ENCODE results near the gene PID1.

The PID1 gene

GRCh38 chr2:229257985-229258384, 13.1 kb downstream of the PID1 start:
- DNase-seq = no peak

GRCh38 chr2:229256376-229256775, 14.7 kb downstream of the PID1 start:
- no peak for DNase-seq

- DNase-seq = no peak
Measured at GRCh38 chr2:229254206-229254605, 16.9 kb downstream of the PID1 start.

GRCh38 chr2:229252996-229253395, 18.1 kb downstream of the PID1 start:
- no peak for DNase-seq

GRCh38 chr2:229252280-229252679, 18.8 kb downstream of the PID1 start:
- no peak for DNase-seq

GRCh38 chr2:229249536-229249935, 21.6 kb downstream of the PID1 start:
- no peak for DNase-seq

GRCh38 chr2:229246334-229246733, 24.8 kb downstream of the PID1 start:
- DNase-seq = no peak

- DNase-seq = no peak
Measured at GRCh38 chr2:229244975-229245374, 26.1 kb downstream of the PID1 start.

GRCh38 chr2:229243890-229244560, 27.1 kb downstream of the PID1 start:
- no peak for DNase-seq

GRCh38 chr2:229240984-229241491, 30.0 kb downstream of the PID1 start:
- DNase-seq = no peak

GRCh38 chr2:229239021-229239420, 32.1 kb downstream of the PID1 start:
- DNase-seq = no peak

- no peak for DNase-seq
Measured at GRCh38 chr2:229237270-229237669, 33.8 kb downstream of the PID1 start.

- DNase-seq = no peak
Measured at GRCh38 chr2:229235131-229235914, 35.8 kb downstream of the PID1 start.

- no peak for DNase-seq
Measured at GRCh38 chr2:229231885-229232284, 39.2 kb downstream of the PID1 start.

- no peak for DNase-seq
Measured at GRCh38 chr2:229231328-229231868, 39.7 kb downstream of the PID1 start.

GRCh38 chr2:229230911-229231310, 40.2 kb downstream of the PID1 start:
- DNase-seq = no peak

- DNase-seq = no peak
Measured at GRCh38 chr2:229230256-229230655, 40.8 kb downstream of the PID1 start.

- no peak for DNase-seq
Measured at GRCh38 chr2:229226382-229226781, 44.7 kb downstream of the PID1 start.

- DNase-seq = no peak
Measured at GRCh38 chr2:229223107-229223506, 48.0 kb downstream of the PID1 start.

GRCh38 chr2:229221641-229222040, 49.4 kb downstream of the PID1 start:
- DNase-seq = peak; percentile 14

- DNase-seq = no peak
Measured at GRCh38 chr2:229220254-229220653, 50.8 kb downstream of the PID1 start.

- DNase-seq = no peak
Measured at GRCh38 chr2:229218329-229218921, 52.7 kb downstream of the PID1 start.

GRCh38 chr2:229212241-229212640, 58.8 kb downstream of the PID1 start:
- no peak for DNase-seq

GRCh38 chr2:229210641-229211040, 60.4 kb downstream of the PID1 start:
- no peak for DNase-seq

Data from NCI-H226 (cell line).